Stimulated activated CD8-positive, alpha-beta memory T cell treated with anti-CD3 and anti-CD28 coated beads, Interleukin-2, amount 100 ng/mL, for 1 hour (primary cell): ENCODE data around the gene MAEA.

Experiments
- DNase-seq, 2 donors: peaks; one replicate each; pipeline ENCODE4 v3.0.0-alpha.2; 2020; ENCODE audit warnings: low read depth in 2 of 2

MAEA gene

GRCh38 chr4:1299301-1299860 is 9.7 kb downstream of the MAEA start:
- DNase-seq = no peak

DNA sequence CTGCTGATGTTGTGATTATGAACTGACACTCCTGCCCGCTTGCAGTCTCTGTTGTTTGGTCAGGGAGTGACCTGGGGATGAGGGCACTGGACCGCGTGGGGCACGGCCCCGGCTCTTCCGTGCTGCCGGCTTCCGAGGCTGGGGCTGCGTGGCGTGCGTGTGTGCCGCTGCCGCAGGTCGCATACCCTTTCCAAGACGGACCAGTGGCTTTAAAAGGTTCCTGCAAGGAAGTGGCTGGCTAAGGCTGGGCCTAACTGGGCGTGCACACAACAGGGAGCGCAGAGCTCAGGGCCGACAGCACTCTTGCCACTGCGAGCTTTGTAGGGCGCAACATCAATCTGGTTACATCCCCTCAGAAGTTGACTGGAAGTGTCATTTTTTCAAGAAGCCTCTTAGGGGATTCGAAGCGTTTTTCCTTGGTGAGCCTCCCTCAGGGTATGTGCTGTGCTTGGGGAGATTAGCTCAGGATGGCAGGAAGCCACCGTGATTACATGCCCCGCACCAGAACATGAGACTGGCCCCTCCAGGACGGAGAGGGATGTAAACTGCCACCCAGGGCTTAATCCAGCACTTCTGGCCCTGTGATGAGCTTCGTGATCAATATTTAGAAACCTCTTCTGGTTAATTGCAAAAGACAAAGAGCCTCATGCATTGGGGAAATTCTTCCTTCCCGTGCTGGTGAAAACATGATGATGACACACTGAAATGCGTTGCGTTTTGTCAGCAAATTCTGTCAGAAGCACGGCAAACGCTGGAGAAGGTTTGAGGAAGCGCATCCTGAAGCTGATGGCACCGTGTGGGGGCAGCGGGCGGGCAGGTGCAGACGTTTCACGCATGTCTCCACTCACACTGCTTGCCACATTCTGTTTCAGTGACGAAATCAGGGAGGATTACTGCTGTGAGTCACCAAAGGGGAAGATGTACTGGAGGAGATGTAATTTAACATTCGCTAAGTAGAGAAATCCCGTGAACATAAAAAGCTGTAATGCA is 11.1 kb downstream of the MAEA start:
- no peak for DNase-seq

GRCh38 chr4:1302159-1302558 is 12.5 kb downstream of the MAEA start:
- no peak for DNase-seq

DNA sequence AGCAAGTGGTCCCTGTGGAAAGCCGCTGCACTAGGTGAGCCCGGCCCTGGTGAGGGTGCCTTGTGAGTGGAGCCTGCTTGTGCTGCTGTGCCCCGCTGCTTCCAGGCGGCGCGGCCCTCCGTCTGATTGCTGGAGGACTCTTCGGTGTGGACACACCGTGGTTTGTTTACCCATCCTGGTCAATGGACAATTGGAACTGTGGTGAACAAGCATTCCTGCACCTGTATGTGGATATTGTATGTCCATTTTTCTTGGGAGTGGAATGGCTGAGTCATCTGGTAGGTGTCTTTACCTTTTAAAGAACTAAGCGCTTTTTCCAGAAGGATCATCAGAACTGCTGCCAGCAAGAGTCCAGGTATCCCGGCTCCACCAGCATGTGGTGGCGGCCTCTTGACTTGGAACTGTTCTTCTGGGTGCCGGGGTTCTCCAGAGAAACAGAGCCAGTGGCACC is 15.6 kb downstream of the MAEA start:
- no peak for DNase-seq

DNA sequence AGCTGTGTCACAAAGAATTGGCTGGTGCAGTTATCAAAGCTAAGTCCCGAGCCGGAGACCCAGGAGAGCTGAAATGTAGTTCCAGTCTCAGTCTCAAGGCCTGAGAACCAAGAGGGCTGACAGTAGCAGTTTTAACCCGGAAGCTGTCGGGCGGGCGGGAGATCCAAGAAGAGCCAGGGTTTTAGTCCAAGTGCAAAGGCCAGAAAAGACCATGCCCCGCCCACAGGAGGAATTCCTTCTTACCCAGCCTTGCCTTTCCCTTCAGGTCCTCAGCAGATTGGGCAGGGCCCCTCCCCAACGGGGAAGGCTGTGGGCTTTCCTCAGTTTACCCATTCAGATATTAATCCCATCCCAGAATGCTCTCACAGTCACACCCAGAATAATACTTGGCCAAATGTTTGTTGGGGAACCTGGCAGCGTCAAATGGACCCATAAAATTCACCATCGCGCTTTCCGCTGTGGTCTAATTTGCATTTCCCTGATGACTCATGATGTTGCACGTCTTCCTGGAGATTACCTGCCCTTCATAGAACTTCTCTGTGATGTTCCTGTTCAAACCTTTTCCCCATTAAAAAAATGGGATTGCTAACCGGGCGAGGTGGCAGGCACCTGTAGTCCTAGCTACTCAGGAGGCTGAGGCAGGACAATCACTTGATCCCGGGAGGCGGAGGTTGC is 16.2 kb downstream of the MAEA start:
- DNase-seq = no peak

GRCh38 chr4:1307951-1308735 is 18.5 kb downstream of the MAEA start:
- DNase-seq = no peak

DNA sequence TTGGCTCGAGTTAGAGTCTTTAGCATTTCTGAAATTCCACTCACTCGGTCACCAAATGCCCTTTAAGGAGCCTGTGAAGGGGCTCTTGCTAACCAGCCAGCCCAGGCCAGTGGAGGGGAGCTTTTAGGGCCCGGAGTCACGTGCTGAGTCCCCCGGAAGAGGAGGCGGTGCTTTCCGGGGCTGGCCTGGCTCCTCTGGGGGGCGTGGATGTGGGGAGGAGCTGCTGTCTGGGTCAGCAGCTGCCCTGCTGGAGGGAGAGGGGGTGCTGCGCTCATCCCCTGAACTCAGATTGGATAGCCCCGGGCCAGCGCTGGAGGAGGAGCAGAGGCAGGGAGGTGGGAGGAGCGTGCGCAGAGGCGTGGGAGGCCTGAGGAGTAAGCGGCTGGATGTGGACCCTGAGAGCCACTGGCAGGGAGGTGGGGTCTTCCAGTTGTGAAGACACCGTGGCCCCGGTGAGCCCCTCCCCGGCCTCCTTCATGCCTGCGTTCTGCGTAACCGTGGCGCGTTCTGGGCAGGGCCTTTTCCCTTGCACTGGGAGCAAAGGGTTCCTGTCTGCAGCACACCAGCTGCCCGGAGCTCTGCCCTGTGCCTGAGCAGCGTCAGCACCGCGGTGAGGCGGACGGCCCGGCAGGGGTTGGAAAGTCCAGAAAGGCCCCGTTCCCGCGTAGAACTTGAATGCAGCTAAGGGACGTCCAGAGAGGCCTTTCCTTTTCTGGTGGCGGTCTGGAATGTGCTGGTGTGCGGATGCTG is 19.7 kb downstream of the MAEA start:
- peak; percentile 23 to 43 for DNase-seq

DNA sequence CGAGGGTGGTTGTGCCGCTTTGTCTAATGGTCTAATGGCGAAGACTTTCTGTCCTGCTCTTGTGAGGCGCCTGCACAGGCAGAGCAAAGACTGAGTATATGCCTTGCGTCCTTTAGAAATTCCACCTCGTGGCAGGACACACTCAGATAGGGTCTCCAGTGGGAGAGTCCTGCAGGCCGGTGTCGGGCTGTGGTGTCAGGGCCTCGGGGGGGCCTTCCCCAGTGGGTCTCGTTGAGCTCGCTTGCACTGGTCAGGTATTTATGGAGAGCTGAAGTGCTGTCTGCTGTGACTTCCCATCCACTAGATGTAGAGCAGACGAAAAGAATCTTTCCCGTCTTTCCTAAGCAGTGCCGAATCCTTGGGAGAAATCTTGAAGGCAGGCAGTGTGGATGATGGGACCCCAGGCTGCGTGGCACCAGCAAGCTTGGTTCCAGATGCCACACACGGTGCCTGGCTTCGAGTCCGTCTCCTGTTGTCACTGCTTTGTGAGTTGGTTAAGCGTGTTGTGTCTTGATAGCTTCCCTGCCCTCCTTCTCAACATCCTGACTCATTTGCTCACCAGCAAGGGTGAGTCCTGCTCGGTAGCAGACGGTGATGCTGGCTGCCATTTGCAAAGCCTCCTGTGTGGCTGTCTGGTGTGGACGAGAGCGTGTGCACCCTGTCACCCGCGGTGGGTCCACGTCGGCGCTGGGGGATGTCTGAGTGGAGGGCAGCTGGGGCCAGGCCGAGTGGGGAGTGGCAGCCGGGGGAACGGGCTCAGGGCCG is 20.5 kb downstream of the MAEA start:
- no peak for DNase-seq

DNA sequence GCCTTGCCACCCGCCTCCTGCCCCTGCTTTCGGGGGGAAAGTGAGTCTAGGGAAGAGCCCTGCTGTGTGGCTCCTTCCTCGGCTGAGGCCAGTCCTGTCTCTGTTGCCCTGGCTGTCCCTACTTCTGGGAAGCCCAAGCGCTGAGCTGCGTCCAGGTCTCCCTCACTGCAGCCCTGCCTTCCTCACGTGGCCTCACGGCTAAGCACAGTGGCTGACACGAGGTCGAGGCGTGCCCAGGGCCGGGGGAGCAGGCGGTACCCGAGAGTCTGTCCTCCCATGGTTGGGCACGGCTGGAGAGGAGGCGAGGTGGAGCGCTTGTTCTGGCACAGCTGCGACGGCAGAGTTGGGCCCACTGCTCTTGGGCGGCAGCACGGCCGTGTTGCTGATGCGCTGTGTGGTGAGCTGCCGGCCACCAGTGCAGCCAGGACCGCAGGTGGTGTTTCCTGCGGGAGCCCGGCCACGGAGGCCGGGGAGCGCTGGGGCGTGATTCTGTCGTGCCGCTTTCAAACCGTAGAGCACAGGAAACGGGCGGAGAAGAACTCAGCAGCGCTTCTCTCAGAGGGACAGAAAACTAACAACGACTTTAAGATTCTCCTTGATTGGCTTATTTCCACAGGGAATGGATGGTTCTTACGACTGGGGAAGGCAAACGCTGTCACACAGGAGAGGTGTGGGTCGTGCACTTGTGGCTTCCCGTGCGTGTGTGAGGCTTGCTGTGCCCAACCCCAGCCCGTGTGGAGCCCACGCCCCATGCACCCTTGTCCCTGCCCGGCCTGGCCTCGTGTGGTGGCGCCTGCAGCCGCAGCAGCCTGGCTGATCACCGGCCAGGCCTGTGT is 21.3 kb downstream of the MAEA start:
- no peak for DNase-seq

- DNase-seq = no peak
These were observed 23.3 kb downstream of the MAEA start for GRCh38 chr4:1312821-1313640.

DNA sequence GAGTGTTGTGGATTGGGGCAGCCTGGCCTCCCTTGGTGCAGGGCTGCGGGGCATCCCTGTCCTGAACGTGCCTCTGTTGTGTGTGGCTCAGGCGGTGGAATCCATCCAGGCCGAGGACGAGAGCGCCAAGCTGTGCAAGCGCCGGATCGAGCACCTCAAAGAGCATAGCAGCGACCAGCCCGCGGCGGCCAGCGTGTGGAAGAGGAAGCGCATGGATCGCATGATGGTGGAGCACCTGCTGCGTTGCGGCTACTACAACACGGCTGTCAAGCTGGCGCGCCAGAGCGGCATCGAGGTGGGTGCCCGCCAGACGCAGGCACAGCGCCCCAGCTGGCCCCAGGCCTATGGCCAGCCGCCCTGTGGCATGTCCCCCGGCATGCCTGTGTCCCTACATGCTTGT is 25.6 kb downstream of the MAEA start:
- no peak for DNase-seq

DNA sequence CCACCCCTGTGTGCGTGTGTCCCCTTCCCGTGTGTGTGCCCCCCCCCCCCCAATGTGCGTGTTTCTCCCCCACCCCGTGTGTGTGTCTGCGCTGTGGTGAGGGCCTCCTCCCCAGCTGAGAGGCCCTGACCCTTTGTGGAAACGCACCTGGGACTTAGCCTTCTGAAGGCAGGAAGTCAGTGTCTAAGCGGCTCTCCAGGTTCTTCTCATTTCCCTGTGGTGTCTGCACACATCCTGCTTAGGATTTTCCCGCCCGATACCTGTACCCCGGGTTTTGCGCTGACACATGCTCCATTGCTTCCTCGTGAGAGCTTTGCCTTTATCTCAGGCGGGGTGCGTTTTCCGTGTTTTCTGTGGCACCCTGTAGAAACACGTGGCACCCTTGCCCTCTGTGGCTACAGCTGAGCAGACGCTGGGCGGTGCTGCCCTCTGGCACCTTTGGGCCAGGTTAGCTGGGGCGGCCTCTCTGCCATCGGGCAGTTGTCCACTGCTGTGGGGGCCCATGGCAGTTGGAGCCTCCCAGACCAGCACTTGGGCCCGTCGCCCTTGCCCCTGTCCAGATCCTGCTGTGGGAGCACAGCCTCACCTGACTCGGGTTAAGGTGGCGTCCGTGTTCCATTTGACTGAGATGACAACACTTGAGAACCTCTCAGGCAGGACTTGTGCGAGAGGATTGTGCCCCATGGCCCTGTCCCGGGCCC is 26.3 kb downstream of the MAEA start:
- DNase-seq = no peak

DNA sequence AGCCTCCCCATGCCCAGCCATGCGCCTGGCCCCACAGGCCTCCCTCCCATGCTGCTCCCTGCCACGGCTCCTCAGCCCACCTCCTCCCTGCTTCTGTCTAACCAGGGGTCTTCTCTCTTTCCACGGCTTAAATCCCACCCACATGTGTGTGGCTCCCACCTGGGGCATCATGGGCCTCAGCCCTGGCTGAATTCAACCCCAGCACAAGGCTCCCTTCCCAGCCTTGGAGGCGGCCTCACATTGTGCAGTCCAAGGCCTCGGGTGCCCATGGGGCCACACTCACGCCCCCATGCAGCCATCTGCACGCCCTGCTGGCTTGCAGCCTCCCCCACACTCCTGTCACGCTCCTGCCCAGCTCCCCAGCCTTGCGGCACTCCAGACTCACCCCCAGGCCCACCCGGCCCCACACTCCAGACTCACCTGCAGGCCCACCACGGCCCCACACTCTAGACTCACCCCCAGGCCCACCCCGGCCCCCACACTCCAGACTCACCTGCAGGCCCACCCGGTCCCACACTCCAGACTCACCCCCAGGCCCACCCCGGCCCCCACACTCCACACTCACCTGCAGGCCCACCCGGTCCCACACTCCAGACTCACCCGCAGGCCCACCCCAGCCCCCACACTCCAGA is 27.0 kb downstream of the MAEA start:
- DNase-seq = no peak

DNA sequence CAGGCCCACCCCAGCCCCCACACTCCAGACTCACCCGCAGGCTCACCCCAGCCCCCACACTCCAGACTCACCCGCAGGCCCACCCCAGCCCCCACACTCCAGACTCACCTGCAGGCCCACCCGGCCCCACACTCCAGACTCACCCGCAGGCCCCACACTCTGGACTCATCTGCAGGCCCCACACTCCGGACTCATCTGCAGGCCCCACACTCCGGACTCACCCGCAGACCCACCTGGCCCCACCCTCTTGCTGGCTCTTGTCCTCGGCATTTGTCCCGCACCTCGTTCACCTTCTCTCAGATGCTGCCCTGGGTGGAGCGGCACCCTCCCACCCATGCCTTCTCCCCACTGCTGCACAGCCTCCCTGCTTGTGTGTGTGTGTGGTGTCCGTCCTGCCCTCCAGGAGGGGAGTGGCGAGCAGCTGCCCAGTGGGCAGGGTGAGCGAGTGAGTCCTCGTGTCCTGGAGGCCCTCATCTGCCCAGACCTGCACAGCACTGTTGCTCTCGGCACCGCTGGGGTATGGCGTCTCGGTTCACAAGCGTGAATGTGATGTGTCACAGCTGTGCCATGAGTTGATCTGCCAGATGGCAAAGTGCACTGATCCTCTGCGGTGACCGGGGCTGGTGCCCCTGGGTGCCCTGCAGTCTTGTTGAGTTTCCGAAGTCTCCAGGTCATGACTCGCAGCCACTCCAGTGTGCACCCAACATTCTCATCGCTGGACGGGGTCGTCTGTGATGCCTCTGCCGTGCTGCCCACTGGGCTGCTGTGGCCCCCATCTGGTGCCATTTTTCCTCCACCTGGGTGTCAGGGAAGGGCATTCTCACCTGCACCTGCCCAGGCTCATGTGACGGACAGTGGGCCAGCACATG is 27.7 kb downstream of the MAEA start:
- DNase-seq = no peak

GRCh38 chr4:1318046-1318375 is 28.3 kb downstream of the MAEA start:
- no peak for DNase-seq

DNA sequence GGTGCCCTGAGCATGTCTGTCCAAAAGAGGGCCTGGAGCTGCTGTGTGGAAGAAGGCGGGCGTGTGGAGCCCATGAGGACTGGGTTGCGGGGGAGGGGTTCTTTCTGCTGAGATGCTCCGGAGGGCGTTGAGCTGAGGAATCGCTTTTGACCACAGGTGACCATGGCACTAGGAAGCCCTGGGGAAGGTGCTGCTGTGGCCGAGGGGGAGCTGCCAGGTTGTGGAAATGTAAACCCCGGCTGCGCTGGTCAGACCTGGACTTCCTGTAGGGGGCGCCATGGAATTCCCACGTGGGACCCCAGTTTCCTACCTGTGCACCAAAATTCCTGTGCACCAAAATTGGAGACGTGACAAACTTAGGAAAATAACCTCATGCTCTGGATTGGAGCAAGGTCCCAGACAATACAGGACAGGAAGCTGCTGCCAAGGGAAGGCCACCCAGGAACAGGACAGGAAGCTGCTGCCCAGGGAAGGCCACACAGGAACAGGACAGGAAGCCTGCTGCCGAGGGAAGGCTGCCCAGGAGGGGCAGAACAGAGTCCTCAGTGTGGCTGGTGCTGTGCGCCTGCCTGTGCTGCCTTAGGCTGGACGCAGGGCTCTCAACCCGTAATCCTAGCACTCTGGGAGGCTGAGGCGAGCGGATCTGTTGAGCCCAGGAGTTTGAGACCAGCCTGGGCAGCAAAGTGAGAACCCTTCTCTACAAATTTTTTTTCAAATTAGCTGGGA is 29.0 kb downstream of the MAEA start:
- no peak for DNase-seq
